Astrocyte of the hippocampus (primary cell): Measurements from ENCODE around the gene PLCH1.

ENCODE experiments used
- DNase-seq: peaks from one replicate; pipeline ENCODE4 v3.0.0; 2011; ENCODE audit warnings: low read depth, low spot score

The PLCH1 gene

GRCh38 chr3:155744626-155745324 is at the start of gene PLCH1:
PLCH1 (minus strand) TSS chr3:155745071; CDS start chr3:155704224, 40,847 bp downstream.
- peak; percentile 87 for DNase-seq

DNA sequence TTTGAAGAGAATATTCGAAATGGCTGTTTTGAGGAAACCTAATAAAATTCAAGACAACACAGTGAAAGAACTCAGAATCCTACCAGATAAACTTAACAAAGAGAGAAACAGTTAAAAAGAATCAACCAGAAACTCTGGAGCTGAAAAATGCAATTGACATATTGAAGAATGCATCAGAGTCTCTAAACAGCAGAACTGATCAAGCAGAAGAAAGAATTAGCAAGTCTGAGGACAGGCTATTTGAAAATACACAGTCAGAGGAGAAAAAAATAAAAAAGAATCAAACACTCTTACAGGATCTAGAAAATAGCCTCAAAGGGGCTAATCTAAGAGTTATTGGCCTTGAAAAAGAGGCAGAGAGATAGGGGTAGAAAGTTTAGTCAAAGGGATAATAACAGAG is 47.7 kb upstream of the PLCH1 start:
- no peak for DNase-seq

DNA sequence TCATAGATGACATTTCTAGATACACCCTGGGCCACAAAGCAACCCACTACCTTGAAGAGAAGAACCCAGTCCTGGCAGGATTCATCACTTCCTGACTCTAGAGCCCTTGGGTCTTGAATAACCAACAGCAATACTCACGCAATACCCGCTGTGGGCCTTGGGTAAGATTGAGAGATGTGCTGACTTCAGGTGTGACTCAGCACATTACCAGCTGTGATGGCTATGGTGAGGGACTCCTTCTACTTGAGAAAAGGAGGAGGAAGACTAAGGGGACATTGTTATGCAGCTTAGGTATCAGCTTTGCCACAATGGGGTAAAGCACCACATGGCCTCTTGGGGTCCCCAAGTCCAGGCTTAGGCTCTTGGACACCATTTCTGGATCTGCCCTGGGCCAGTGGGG is 46.3 kb upstream of the PLCH1 start:
- no peak for DNase-seq

GRCh38 chr3:155790272-155790925 is 45.5 kb upstream of the PLCH1 start:
- no peak for DNase-seq

- DNase-seq, result no peak
Observed at GRCh38 chr3:155785662-155786295, 40.9 kb upstream of the PLCH1 start.

GRCh38 chr3:155782390-155782953 is 37.6 kb upstream of the PLCH1 start:
- no peak for DNase-seq

DNA sequence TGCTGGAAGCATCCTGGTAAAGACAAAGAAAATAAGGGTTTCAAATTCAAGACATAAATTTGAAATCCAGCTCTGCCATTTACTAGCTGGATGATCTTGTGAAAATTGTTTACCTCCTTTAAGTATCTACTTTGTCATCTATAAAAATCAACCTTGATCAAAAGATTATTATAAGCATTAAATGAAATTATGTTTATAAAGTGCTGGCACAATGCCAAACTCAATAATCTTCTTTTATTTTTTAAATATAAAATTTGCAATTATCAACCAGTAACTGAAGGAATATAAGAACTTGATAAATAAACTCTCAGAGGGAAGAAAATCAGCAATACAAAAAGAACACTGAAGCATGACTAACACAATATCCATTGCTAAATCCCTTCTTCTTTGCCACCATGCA is 35.4 kb upstream of the PLCH1 start:
- DNase-seq, result no peak

GRCh38 chr3:155778462-155778861 is 33.6 kb upstream of the PLCH1 start:
- peak; percentile 25 for DNase-seq

DNA sequence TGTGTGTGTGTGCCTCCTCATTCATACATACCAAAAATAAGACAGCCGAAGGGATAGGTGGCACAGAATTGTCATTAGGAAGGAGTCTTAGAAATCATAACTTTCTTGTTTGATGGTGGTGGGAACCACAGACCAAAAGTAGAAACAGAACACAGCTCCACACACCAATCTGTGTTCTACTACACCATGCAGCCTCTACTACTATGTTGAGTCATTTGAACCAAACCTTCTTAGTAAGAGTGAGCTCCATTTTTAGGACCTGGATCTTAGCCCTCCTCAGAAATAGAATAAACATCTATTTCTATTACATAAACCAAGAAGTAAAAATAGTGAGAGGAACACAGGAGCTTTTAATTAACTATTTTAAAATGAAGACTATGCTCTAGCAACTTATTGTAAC is 27.9 kb upstream of the PLCH1 start:
- DNase-seq, result no peak

- no peak for DNase-seq
Observed at GRCh38 chr3:155771126-155771525, 26.3 kb upstream of the PLCH1 start.

GRCh38 chr3:155766206-155766605 is 21.3 kb upstream of the PLCH1 start:
- DNase-seq, result no peak

DNA sequence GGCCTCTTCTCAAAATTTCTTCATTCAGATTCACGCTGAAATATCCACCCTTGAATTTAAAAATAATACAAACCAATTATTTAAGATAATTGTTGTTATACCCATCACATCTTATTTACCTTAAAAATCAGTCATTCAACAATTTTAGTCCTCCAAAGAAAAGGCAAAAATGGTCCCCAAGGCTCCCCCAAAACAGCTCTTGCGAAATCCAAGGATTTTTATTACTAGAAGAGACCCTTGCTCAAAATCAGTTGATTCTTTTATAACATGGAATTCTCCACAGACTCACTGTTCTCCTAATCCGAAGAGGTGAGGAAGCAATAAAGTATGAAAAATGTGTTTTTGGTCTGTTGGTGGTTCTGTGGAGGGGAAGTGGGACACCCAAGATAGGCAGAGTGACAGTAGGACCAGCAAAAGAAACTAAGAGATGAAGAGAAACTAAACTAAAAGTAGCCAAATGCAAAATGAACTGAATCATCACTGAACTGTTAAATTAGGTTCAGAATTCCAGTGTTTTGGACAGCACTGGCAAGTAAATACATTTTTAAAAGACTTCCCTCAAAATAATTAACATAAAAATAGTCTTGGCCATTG is 19.1 kb upstream of the PLCH1 start:
- DNase-seq, result no peak

DNA sequence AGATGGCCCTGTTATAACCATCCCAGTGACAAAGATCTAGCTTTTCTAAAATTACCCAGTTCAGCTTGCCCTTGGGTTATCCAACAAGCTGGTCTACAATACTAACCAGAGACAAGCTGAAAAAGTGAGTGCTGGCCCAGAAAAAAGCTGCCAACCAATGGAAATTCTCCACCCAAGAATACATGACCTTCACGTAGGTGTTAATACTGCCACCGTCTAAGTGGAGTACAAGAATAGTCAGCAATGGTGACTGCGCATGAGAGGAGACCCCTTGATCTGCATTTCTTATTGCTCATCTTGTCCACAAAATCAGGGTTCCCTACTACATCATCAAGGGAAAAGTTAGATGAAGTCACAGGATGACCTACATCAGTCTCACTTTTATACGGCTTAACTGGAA is 15.8 kb upstream of the PLCH1 start:
- no peak for DNase-seq

- no peak for DNase-seq
Observed at GRCh38 chr3:155757577-155757976, 12.7 kb upstream of the PLCH1 start.

- DNase-seq, result peak; percentile 41
Observed at GRCh38 chr3:155753038-155753639, 8.3 kb upstream of the PLCH1 start.

DNA sequence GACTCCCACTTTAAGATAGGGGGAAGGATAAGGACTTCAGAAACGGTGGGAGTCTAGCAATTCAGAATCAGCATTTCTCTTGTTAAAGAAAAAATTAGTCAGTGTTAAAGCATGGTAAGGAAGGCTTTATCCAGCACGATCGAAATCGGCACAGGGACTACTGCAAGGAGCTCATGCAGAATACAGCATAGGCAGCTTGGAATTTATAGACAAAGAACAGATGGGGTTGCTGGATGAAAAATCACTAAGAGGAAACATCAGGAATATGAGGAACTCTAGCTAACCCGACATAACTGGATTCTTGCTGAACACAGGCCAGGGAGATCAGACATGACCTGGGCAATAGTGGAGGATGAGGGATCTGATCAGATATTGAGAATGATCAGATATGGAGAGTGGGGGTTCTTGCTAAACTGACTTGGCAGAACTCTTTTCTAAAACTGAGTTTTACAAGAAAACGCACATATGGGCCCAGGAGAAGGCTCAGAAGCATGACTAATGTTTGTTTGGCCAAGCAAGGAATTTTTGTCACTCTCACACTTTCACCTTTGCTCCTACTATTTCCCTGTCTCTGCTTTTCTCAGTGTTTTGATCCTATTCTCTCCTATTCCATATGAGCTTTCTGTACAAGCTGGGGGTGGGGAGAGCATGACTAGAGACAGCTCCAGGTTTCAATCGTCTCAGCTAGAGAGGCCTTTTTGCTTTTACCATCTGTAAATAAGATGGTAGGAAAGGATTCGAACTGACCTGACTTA is 3.9 kb upstream of the PLCH1 start:
- no peak for DNase-seq

GRCh38 chr3:155747946-155748290 is 3.0 kb upstream of the PLCH1 start:
- no peak for DNase-seq

DNA sequence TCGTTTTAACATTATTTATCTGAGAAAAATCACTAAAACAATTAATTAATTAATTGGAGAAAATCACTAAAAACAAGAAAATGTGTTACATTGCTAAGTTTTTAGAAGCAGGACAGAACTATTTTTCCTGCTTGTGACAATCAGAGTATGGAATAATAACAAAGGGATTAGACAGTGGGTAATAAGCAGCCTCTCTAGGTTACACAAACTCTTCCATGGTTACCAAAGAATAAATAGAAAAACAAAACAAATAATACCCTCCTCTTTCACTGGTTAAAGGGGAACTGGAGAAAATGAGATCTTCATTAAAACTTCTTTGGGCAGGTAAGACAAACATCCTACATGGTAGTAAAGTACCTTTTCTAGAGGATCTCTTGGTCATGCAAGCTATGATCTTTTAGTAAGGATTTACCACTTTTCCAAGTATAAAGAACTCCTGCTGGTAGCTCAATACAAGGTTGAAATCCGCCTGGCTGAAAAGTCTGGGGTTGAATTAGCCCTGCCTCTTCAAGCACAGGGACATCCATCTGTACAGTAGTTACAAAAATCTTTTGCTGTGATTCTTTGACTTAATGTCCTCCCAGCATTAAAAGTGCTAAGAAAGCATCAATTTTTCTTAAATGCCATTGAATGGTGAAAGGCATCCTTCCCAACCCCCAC is 2.5 kb upstream of the PLCH1 start:
- no peak for DNase-seq

DNA sequence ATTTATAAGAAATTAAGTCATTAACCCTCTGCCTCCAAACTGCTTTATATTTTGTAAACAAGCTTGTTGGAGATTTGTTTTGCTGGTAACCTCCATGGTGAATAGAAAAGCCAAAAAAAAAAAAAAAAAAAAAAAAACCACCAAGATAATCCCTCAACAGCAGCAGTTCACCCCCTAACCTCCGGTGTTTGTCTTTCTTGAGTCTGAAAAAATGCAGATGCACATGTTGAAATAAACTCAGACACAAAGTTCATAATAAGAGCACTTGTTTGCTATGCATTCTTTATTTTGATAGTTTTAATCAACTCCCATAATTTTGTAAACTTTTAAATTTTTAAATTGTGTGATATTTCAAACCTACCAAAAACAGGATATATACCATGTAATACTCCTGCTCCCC is 1.8 kb upstream of the PLCH1 start:
- DNase-seq, result no peak

- peak; percentile 76 for DNase-seq
Observed at GRCh38 chr3:155745795-155746550, 1.1 kb upstream of the PLCH1 start.
